Measurements from ENCODE around the gene MICAL3. TPM values are rescaled to one million over a fixed set of nuclear protein-coding genes. Genes with fewer than 3 reads are reported as not detected.
A peak's percentile ranks its signal among the peaks of the same experiment; 100 is the strongest.

Gene MICAL3
- total RNA-seq, 1 experiment from 2014 or later: 23.7 TPM

- TF ChIP-seq CTCF (conservative IDR thresholded peaks at IDR 0.05; ENCODE audit: low read depth, low read length) (no peak), EZH2phosphoT487 (IDR thresholded peaks at IDR 0.05; ENCODE audit: borderline replicate concordance, low read length) (no peak), EZH2 (IDR thresholded peaks at IDR 0.05; ENCODE audit: low read length, unreplicated experiment) (no peak)
- H3K4me2 ChIP-seq (ENCODE audit: low read length): no peak overlapping the region
- H3K4me1 ChIP-seq (ENCODE audit: insufficient read depth, low read length): peaks cover 42% of the 10 kb centered on the region
- intact Hi-C loops (cut with micrococcal nuclease): no loop called here
- POLR2A ChIA-PET (ENCODE audit: unreplicated experiment): no interaction called here
- CTCF ChIA-PET: no interaction called here
- no peak for DNase-seq
- ATAC-seq: no peak
- no peaks in the 10 kb centered on the region for H3F3A ChIP-seq (ENCODE audit: low read length, unreplicated experiment)
- H3K4me3 ChIP-seq (ENCODE audit: low read length): no peak overlapping the region
- no peak overlapping the region for H3K9ac ChIP-seq (ENCODE audit: low read length)
- no peaks in the 10 kb centered on the region for H3K9me3 ChIP-seq (ENCODE audit: low read length)
- H4K20me1 ChIP-seq (ENCODE audit: low read length): no peaks in the 10 kb centered on the region
- H3K27me3 ChIP-seq (ENCODE audit: low read length): no peaks in the 10 kb centered on the region
- H3K27ac ChIP-seq (ENCODE audit: low read length): no peak overlapping the region
- H3K36me3 ChIP-seq (ENCODE audit: low read depth, low read length): no peaks in the 10 kb centered on the region
- H3K9me2 ChIP-seq (replicated peaks; ENCODE audit: low read length): no peaks in the 10 kb centered on the region
- no peak overlapping the region for H2AFZ ChIP-seq (ENCODE audit: low read length)
- H3K79me2 ChIP-seq (ENCODE audit: low read length): no peaks in the 10 kb centered on the region
- no TSS peak for BruUV-seq (replicated peaks)
These were observed 42.0 kb upstream of the MICAL3 start for GRCh38 chr22:18066181-18066859.

GRCh38 chr22:18065256-18065655, 40.9 kb upstream of the MICAL3 start:
- intact Hi-C loops (cut with micrococcal nuclease): no loop called here
- H3K4me1 ChIP-seq (ENCODE audit: insufficient read depth, low read length): peaks cover 41% of the 10 kb centered on the region

More at GRCh38 chr22:18065256-18065655, 40.9 kb upstream of the MICAL3 start:
- H3K9ac ChIP-seq (ENCODE audit: low read length): no peak overlapping the region
- no peaks in the 10 kb centered on the region for H4K20me1 ChIP-seq (ENCODE audit: low read length)
- H3F3A ChIP-seq (ENCODE audit: low read length, unreplicated experiment): no peaks in the 10 kb centered on the region
- peak overlapping the region; percentile 32; the same call in 1 of the 2 replicates for H3K4me2 ChIP-seq (ENCODE audit: low read length)
- no peaks in the 10 kb centered on the region for H3K36me3 ChIP-seq (ENCODE audit: low read depth, low read length)
- H2AFZ ChIP-seq (ENCODE audit: low read length): no peak overlapping the region
- BruUV-seq (replicated peaks): no TSS peak
- H3K9me2 ChIP-seq (replicated peaks; ENCODE audit: low read length): no peaks in the 10 kb centered on the region
- no peaks in the 10 kb centered on the region for H3K79me2 ChIP-seq (ENCODE audit: low read length)
- no peaks in the 10 kb centered on the region for H3K27me3 ChIP-seq (ENCODE audit: low read length)
- peak; percentile 52 for ATAC-seq
- no peaks in the 10 kb centered on the region for H3K9me3 ChIP-seq (ENCODE audit: low read length)
- ChIA-PET CTCF (interaction anchor here (0.6 kb wide), 1 partner anchor 10 kb away, joined by 3 read pairs; no protein-coding TSS in a partner anchor), POLR2A (ENCODE audit: unreplicated experiment) (interaction anchor here (0.7 kb wide), 1 partner anchor 173 kb away, joined by 3 read pairs; no protein-coding TSS in a partner anchor)
- H3K27ac ChIP-seq (ENCODE audit: low read length): peak overlapping the region; percentile 66
- H3K4me3 ChIP-seq (ENCODE audit: low read length): no peak overlapping the region
- peak; percentile 44 for DNase-seq
- no peak; the same call in 1 of the 2 replicates for TF ChIP-seq CTCF (conservative IDR thresholded peaks at IDR 0.05; ENCODE audit: low read depth, low read length)
- no peak for TF ChIP-seq EZH2 (IDR thresholded peaks at IDR 0.05; ENCODE audit: low read length, unreplicated experiment)
- TF ChIP-seq EZH2phosphoT487 (IDR thresholded peaks at IDR 0.05; ENCODE audit: borderline replicate concordance, low read length): no peak
